ENCODE data around the gene NADSYN1.

DNA sequence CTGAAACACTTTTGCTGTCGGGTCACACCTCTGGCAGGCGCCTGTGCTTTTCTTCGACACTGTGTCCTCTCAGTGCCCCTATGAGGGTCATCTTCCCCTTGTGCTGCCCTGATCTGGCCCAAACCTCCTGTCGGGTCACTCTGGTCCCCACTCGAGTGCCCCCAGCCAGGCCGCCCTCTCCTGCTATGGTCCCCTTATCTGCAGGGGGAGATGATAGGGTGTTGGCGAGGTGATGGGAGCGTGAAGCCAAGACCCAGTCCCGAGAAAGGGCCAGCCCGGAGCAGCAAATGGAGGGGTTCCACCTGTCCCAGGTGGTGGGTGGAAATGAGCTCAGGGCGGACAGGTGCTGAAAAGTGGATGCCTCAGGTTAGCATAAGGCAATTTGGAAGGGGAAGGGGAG is 9.7 kb downstream of the NADSYN1 start:
- TF ChIP-seq SRF (IDR thresholded peaks at IDR 0.05; ENCODE audit: low read depth), result no peak
- TF ChIP-seq POLR2A (IDR thresholded peaks at IDR 0.05; ENCODE audit: borderline replicate concordance, extremely low read depth, insufficient read depth, insufficient read length), result no peak
- TF ChIP-seq TCF7L2 (IDR thresholded peaks at IDR 0.05; ENCODE audit: borderline replicate concordance, extremely low read depth, insufficient read depth, insufficient read length), result no peak

Measured in HCT116 (cell line).